Fibroblast of lung (primary cell): Measurements from ENCODE around the gene OLIG1. TPM values are rescaled to one million over a fixed set of nuclear protein-coding genes. Genes with fewer than 3 reads are reported as not detected.
A peak's percentile ranks its signal among the peaks of the same experiment; 100 is the strongest.

Source experiments
- DNase-seq, 2 donors: peaks; one replicate each; pipeline versions ENCODE4 v3.0.0 to v3.0.0-alpha.2; 2010; ENCODE audit warnings: low read depth in 2 of 2
- H2AFZ ChIP-seq: 2 replicates; pipeline ENCODE4 v1.5.1; 2012; ENCODE audit warnings: low read length, control low read depth, inconsistent platforms
- H3K27ac ChIP-seq: 2 replicates; pipeline ENCODE4 v1.5.1; 2011; ENCODE audit warnings: low read length, control low read depth; ENCODE audit not compliant: insufficient read depth
- H3K27me3 ChIP-seq: 2 replicates; pipeline ENCODE4 v1.5.1; 2011; ENCODE audit warnings: mild to moderate bottlenecking, low read length; ENCODE audit not compliant: control insufficient read depth, insufficient read depth
- H3K36me3 ChIP-seq: 2 replicates; pipeline ENCODE4 v1.5.1; 2011; ENCODE audit warnings: low read length; ENCODE audit not compliant: control insufficient read depth, insufficient read depth
- H3K4me1 ChIP-seq: 2 replicates; pipeline ENCODE4 v1.5.1; 2011; ENCODE audit warnings: low read length; ENCODE audit not compliant: control insufficient read depth, insufficient read depth; ENCODE audit errors: extremely low read depth
- H3K4me2 ChIP-seq: 2 replicates; pipeline ENCODE4 v1.5.1; 2011; ENCODE audit warnings: low read length, control low read depth; ENCODE audit not compliant: insufficient read depth; ENCODE audit errors: extremely low read depth
- H3K4me3 ChIP-seq, 4 experiments: fragments of 200-600 bp in 1 of 4; sonication (generic) in 1 of 4; replicated peaks in 1 of 4; 2 replicates each; pipeline ENCODE4 v1.5.1; 2011 to 2016; ENCODE audit warnings: low read length in 4 of 4, low read depth in 3 of 4, mild to moderate bottlenecking in 3 of 4, control low read depth in 2 of 4, inconsistent platforms in 1 of 4, mixed read lengths in 1 of 4; ENCODE audit not compliant: insufficient read depth in 1 of 4; ENCODE audit errors: control extremely low read depth in 1 of 4
- H3K79me2 ChIP-seq: 2 replicates; pipeline ENCODE4 v1.5.1; 2012; ENCODE audit warnings: mild to moderate bottlenecking, low read length, inconsistent platforms; ENCODE audit not compliant: control insufficient read depth, insufficient read depth
- H3K9ac ChIP-seq: 2 replicates; pipeline ENCODE4 v1.5.1; 2011; ENCODE audit warnings: mild to moderate bottlenecking, low read length, control low read depth; ENCODE audit not compliant: insufficient read depth
- H3K9me3 ChIP-seq: 2 replicates; pipeline ENCODE4 v1.5.1; 2012; ENCODE audit warnings: low read depth, low read length; ENCODE audit not compliant: control insufficient read depth, insufficient read depth
- H4K20me1 ChIP-seq: 2 replicates; pipeline ENCODE4 v1.5.1; 2011; ENCODE audit warnings: low read length; ENCODE audit not compliant: control insufficient read depth, insufficient read depth; ENCODE audit errors: extremely low read depth
- EZH2 ChIP-seq: IDR thresholded peaks from 2 replicates; pipeline ENCODE4 v1.5.1; 2012; ENCODE audit warnings: low read length, control low read depth, mild to moderate bottlenecking; ENCODE audit errors: missing control alignments
- polyA plus RNA-seq, 2 donors: library from polyadenylated mRNA; depleted of rRNA in 1 of 2; stranded (reverse) in 1 of 2; unstranded in 1 of 2; fragments of >200 nt; gene quantifications; 2 replicates each; pipeline ENCODE4 v1.2.1, GENCODE V29; 2011 to 2012; ENCODE audit warnings: missing spikeins in 1 of 2
- total RNA-seq: library from RNA; depleted of rRNA; stranded (reverse); fragments of >200 nt; gene quantifications from 2 replicates; pipeline ENCODE4 v1.2.1, GENCODE V29; 2014
- TF ChIP-seq, protein P1 (sequence below), 2 donors: IDR thresholded peaks in 1 of 2; conservative IDR thresholded peaks in 1 of 2; 1 replicate in 1 of 2; 2 replicates in 1 of 2; pipeline ENCODE4 v1.5.1; 2011 to 2012; ENCODE audit warnings: low read length in 2 of 2, control low read depth in 1 of 2, inconsistent platforms in 1 of 2, low read depth in 1 of 2, mild to moderate bottlenecking in 1 of 2

The OLIG1 gene
- total and polyA plus RNA-seq, 2 donors (not counting 1 experiment from before 2014, with no cell fraction given) = not detected

- TF ChIP-seq, protein P1, sequence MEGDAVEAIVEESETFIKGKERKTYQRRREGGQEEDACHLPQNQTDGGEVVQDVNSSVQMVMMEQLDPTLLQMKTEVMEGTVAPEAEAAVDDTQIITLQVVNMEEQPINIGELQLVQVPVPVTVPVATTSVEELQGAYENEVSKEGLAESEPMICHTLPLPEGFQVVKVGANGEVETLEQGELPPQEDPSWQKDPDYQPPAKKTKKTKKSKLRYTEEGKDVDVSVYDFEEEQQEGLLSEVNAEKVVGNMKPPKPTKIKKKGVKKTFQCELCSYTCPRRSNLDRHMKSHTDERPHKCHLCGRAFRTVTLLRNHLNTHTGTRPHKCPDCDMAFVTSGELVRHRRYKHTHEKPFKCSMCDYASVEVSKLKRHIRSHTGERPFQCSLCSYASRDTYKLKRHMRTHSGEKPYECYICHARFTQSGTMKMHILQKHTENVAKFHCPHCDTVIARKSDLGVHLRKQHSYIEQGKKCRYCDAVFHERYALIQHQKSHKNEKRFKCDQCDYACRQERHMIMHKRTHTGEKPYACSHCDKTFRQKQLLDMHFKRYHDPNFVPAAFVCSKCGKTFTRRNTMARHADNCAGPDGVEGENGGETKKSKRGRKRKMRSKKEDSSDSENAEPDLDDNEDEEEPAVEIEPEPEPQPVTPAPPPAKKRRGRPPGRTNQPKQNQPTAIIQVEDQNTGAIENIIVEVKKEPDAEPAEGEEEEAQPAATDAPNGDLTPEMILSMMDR (conservative IDR thresholded peaks at IDR 0.05 in 1 of 2, IDR thresholded peaks at IDR 0.05 in 1 of 2; ENCODE audit: low read depth in 1 of 2, low read length in 2 of 2) = no peak
- no peak for TF ChIP-seq EZH2
- no peak overlapping the region for H3K4me2 ChIP-seq
- no peak overlapping the region for H3K27ac ChIP-seq
- H3K36me3 ChIP-seq = no peaks in the 10 kb centered on the region
- H3K79me2 ChIP-seq = no peaks in the 10 kb centered on the region
- no peaks in the 10 kb centered on the region for H4K20me1 ChIP-seq
- H3K4me3 ChIP-seq = no peak overlapping the region
- peaks cover 87% of the 10 kb centered on the region for H3K27me3 ChIP-seq
- H3K4me1 ChIP-seq = no peaks in the 10 kb centered on the region
- no peak overlapping the region for H2AFZ ChIP-seq
- no peak overlapping the region for H3K9ac ChIP-seq
- H3K9me3 ChIP-seq = no peaks in the 10 kb centered on the region
- no peak for DNase-seq
These were observed 46.3 kb upstream of the OLIG1 start for GRCh38 chr21:33023574-33024200.

- no peak overlapping the region for H3K9ac ChIP-seq
- no peak overlapping the region for H3K4me3 ChIP-seq
- H4K20me1 ChIP-seq = no peaks in the 10 kb centered on the region
- no peaks in the 10 kb centered on the region for H3K4me1 ChIP-seq
- H3K9me3 ChIP-seq = no peaks in the 10 kb centered on the region
- H3K4me2 ChIP-seq = no peak overlapping the region
- H2AFZ ChIP-seq = no peak overlapping the region
- H3K27ac ChIP-seq = no peak overlapping the region
- no peaks in the 10 kb centered on the region for H3K79me2 ChIP-seq
- peaks cover 87% of the 10 kb centered on the region for H3K27me3 ChIP-seq
- TF ChIP-seq EZH2 = peak; percentile 96
- TF ChIP-seq, protein P1 (conservative IDR thresholded peaks at IDR 0.05 in 1 of 2, IDR thresholded peaks at IDR 0.05 in 1 of 2; ENCODE audit: low read depth in 1 of 2, low read length in 2 of 2) = no peak
- H3K36me3 ChIP-seq = no peaks in the 10 kb centered on the region
- DNase-seq = no peak
These were observed 45.5 kb upstream of the OLIG1 start for GRCh38 chr21:33024201-33025103.

- TF ChIP-seq, protein P1 (conservative IDR thresholded peaks at IDR 0.05 in 1 of 2, IDR thresholded peaks at IDR 0.05 in 1 of 2; ENCODE audit: low read depth in 1 of 2, low read length in 2 of 2) = no peak
- no peak for TF ChIP-seq EZH2
- peaks cover 88% of the 10 kb centered on the region for H3K27me3 ChIP-seq
- no peaks in the 10 kb centered on the region for H3K9me3 ChIP-seq
- no peak overlapping the region for H3K4me3 ChIP-seq
- no peaks in the 10 kb centered on the region for H4K20me1 ChIP-seq
- H3K4me2 ChIP-seq = no peak overlapping the region
- DNase-seq = no peak
- H3K79me2 ChIP-seq = no peaks in the 10 kb centered on the region
- H2AFZ ChIP-seq = no peak overlapping the region
- H3K9ac ChIP-seq = no peak overlapping the region
- no peaks in the 10 kb centered on the region for H3K36me3 ChIP-seq
- no peak overlapping the region for H3K27ac ChIP-seq
- no peaks in the 10 kb centered on the region for H3K4me1 ChIP-seq
These were observed 44.8 kb upstream of the OLIG1 start for GRCh38 chr21:33025106-33025488.
